Inflammatory macrophage treated with lipopolysaccharide for 4 hours (primary cell): Measurements from ENCODE around the gene EPB41.
"Not testable (repeated sequence)": the region's sequence is repeated elsewhere in the genome, so short reads cannot be mapped to it uniquely, and the experiment has no call there.

Experiments
- DNase-seq: peaks from one replicate; pipeline ENCODE4 v3.0.0-alpha.2; 2020

Gene EPB41

GRCh38 chr1:28983091-28983490 is 68.7 kb downstream of the EPB41 start:
- no peak for DNase-seq

- no peak for DNase-seq
Measured at GRCh38 chr1:28983509-28984310, 69.3 kb downstream of the EPB41 start.

- DNase-seq: no peak
Measured at GRCh38 chr1:28984311-28984684, 69.9 kb downstream of the EPB41 start.

- DNase-seq: no peak
Measured at GRCh38 chr1:28985427-28985826, 71.1 kb downstream of the EPB41 start.

GRCh38 chr1:28986306-28986910 is 72.0 kb downstream of the EPB41 start:
- peak; percentile 80 for DNase-seq

GRCh38 chr1:29002792-29003191 is 88.4 kb downstream of the EPB41 start:
- DNase-seq: no peak

- no peak for DNase-seq
Measured at GRCh38 chr1:29004288-29004687, 89.9 kb downstream of the EPB41 start.

GRCh38 chr1:29004798-29005197 is 90.4 kb downstream of the EPB41 start:
- no peak for DNase-seq

- no peak for DNase-seq
Measured at GRCh38 chr1:29011775-29012174, 97.4 kb downstream of the EPB41 start.

- no peak for DNase-seq
Measured at GRCh38 chr1:29017235-29017634, 102.9 kb downstream of the EPB41 start.

GRCh38 chr1:29017975-29018712 is 103.8 kb downstream of the EPB41 start:
- no peak for DNase-seq

- no peak for DNase-seq
Measured at GRCh38 chr1:29022620-29023019, 108.3 kb downstream of the EPB41 start.

GRCh38 chr1:29029667-29030066 is 115.3 kb downstream of the EPB41 start:
- DNase-seq: no peak

- DNase-seq: no peak
Measured at GRCh38 chr1:29032841-29033240, 118.5 kb downstream of the EPB41 start.

- DNase-seq: peak; percentile 49
Measured at GRCh38 chr1:29033829-29034466, 119.6 kb downstream of the EPB41 start.

GRCh38 chr1:29043274-29043965 is 129.1 kb downstream of the EPB41 start:
- DNase-seq: no peak

- DNase-seq: no peak
Measured at GRCh38 chr1:29044010-29044409, 129.6 kb downstream of the EPB41 start.

- DNase-seq: not testable (repeated sequence)
Measured at GRCh38 chr1:29045663-29046062, 131.3 kb downstream of the EPB41 start.

- no peak for DNase-seq
Measured at GRCh38 chr1:29047142-29047541, 132.8 kb downstream of the EPB41 start.

GRCh38 chr1:29050166-29050565 is 135.8 kb downstream of the EPB41 start:
- DNase-seq: no peak

- no peak for DNase-seq
Measured at GRCh38 chr1:29052100-29052499, 137.7 kb downstream of the EPB41 start.

GRCh38 chr1:29052941-29053340 is 138.6 kb downstream of the EPB41 start:
- no peak for DNase-seq

GRCh38 chr1:29055160-29055559 is 140.8 kb downstream of the EPB41 start:
- DNase-seq: no peak
